AG04449 (cell line): ENCODE results near the gene SMIM30.

Source experiments
- CTCF ChIA-PET: fragments of 350-600 bp; formaldehyde crosslinking; extraction: SDS; loops from one replicate; lab custom pipeline; 2021; ENCODE audit warnings: antibody characterized with exemption; lab: Yijun Ruan, JAX
- POLR2A ChIA-PET: fragments of 400-600, 350-600 bp; formaldehyde crosslinking; extraction: SDS; loops from one replicate; lab custom pipeline; 2020; ENCODE audit warnings: antibody characterized with exemption, inconsistent platforms; lab: Yijun Ruan, JAX
- DNase-seq: peaks from one replicate; pipeline ENCODE4 v3.0.0-alpha.2; 2010; ENCODE audit warnings: low read depth, low spot score
- H3K4me3 ChIP-seq: 2 replicates; pipeline ENCODE4 v1.5.1; 2011; ENCODE audit warnings: low read depth, mild to moderate bottlenecking, control low read depth, low read length
- CTCF ChIP-seq: IDR thresholded peaks from one replicate; pipeline ENCODE4 v1.5.1; 2011; ENCODE audit warnings: mild to moderate bottlenecking, moderate library complexity, low read length, control low read depth, inconsistent platforms; ENCODE audit not compliant: insufficient read depth; ENCODE audit errors: missing control alignments

SMIM30 gene

GRCh38 chr7:113134025-113134424 is 15.7 kb upstream of the SMIM30 start:
- no peak overlapping the region for H3K4me3 ChIP-seq
- DNase-seq: no peak
- ChIA-PET POLR2A (no interaction called here), CTCF (no interaction called here)
- no peak for TF ChIP-seq CTCF

- ChIA-PET CTCF (interaction anchor here (0.7 to 2.6 kb wide), 2 partner anchors 9 to 28 kb away, joined by 3 to 9 read pairs; no protein-coding TSS in a partner anchor), POLR2A (no interaction called here)
- no peak for DNase-seq
- H3K4me3 ChIP-seq: no peak overlapping the region
- no peak for TF ChIP-seq CTCF
Observed at GRCh38 chr7:113131367-113131766, 13.0 kb upstream of the SMIM30 start.

GRCh38 chr7:113128031-113128430 is 9.7 kb upstream of the SMIM30 start:
- ChIA-PET CTCF (no interaction called here), POLR2A (no interaction called here)
- TF ChIP-seq CTCF: no peak
- no peak overlapping the region for H3K4me3 ChIP-seq
- DNase-seq: no peak

GRCh38 chr7:113125728-113126127 is 7.4 kb upstream of the SMIM30 start:
- ChIA-PET POLR2A (no interaction called here), CTCF (interaction anchor here (2.2 kb wide), 1 partner anchor 34 kb away, joined by 10 read pairs; no protein-coding TSS in a partner anchor)
- no peak overlapping the region for H3K4me3 ChIP-seq
- no peak for DNase-seq
- TF ChIP-seq CTCF: no peak

- no peak overlapping the region for H3K4me3 ChIP-seq
- no peak for DNase-seq
- POLR2A ChIA-PET: interaction anchor here (0.6 kb wide), 1 partner anchor 34 kb away, joined by 3 read pairs; no protein-coding TSS in a partner anchor
- TF ChIP-seq CTCF: no peak
- CTCF ChIA-PET: interaction anchor here (0.6 to 0.9 kb wide), 2 partner anchors 9 to 265 kb away, joined by 3 read pairs; no protein-coding TSS in a partner anchor
Observed at GRCh38 chr7:113122744-113123143, 4.4 kb upstream of the SMIM30 start.

GRCh38 chr7:113120647-113121046 is 2.3 kb upstream of the SMIM30 start:
- ChIA-PET CTCF (interaction anchor here (1.0 kb wide), 1 partner anchor 39 kb away, joined by 3 read pairs; no protein-coding TSS in a partner anchor), POLR2A (no interaction called here)
- no peak overlapping the region for H3K4me3 ChIP-seq
- DNase-seq: no peak
- no peak for TF ChIP-seq CTCF
